Glutamatergic neuron (in vitro differentiated cells): ENCODE results near the gene CELF4. TPM values are rescaled to one million over a fixed set of nuclear protein-coding genes. Genes with fewer than 3 reads are reported as not detected.

ENCODE experiments used
- DNase-seq: peaks from one replicate; pipeline ENCODE4 v3.0.0; 2022
- H3K27ac Mint-ChIP-seq: one replicate; pipeline ENCODE4 v1.8.0; 2020; ENCODE audit warnings: mild to moderate bottlenecking, mixed read lengths, inconsistent platforms; ENCODE audit not compliant: unreplicated experiment
- H3K27me3 Mint-ChIP-seq: one replicate; pipeline ENCODE4 v1.8.0; 2020; ENCODE audit warnings: mild to moderate bottlenecking, moderate library complexity, mixed read lengths, inconsistent platforms; ENCODE audit not compliant: unreplicated experiment
- H3K36me3 Mint-ChIP-seq: one replicate; pipeline ENCODE4 v1.8.0; 2020; ENCODE audit warnings: mild to moderate bottlenecking, mixed read lengths, inconsistent platforms; ENCODE audit not compliant: unreplicated experiment
- H3K4me1 Mint-ChIP-seq: one replicate; pipeline ENCODE4 v1.8.0; 2020; ENCODE audit warnings: mild to moderate bottlenecking, low read depth, mixed read lengths, inconsistent platforms; ENCODE audit not compliant: unreplicated experiment
- H3K4me3 Mint-ChIP-seq: one replicate; pipeline ENCODE4 v1.8.0; 2020; ENCODE audit warnings: mild to moderate bottlenecking, mixed read lengths, inconsistent platforms; ENCODE audit not compliant: unreplicated experiment
- H3K9me3 Mint-ChIP-seq: one replicate; pipeline ENCODE4 v1.8.0; 2020; ENCODE audit warnings: mild to moderate bottlenecking, moderate library complexity, mixed read lengths, inconsistent platforms; ENCODE audit not compliant: unreplicated experiment
- CTCF ChIP-seq: fragments of 200-600 bp; sonication (generic); IDR thresholded peaks from one replicate; pipeline ENCODE4 v1.5.0; 2021; ENCODE audit not compliant: partially characterized antibody, unreplicated experiment
- total RNA-seq: library from RNA; stranded (reverse); fragmentation: NEBNext Ultra II Directional; extraction: Animal tissue kit (Norgen Biotek cat#: 25700); gene quantifications from one replicate; pipeline ENCODE4 v1.2.1, GENCODE V29; 2021; ENCODE audit not compliant: unreplicated experiment

The CELF4 gene
- total RNA-seq, 1 donor from 2014 or later, result 38.4 TPM

GRCh38 chr18:37306432-37306831 is 259.2 kb downstream of the CELF4 start:
- peaks cover 7% of the 10 kb centered on the region for H3K9me3 Mint-ChIP-seq
- no peak for DNase-seq
- no peak overlapping the region for H3K27ac Mint-ChIP-seq
- peaks cover 9% of the 10 kb centered on the region for H3K27me3 Mint-ChIP-seq
- TF ChIP-seq CTCF, result no peak
- peaks cover 6% of the 10 kb centered on the region for H3K4me1 Mint-ChIP-seq
- H3K4me3 Mint-ChIP-seq, result no peak overlapping the region
- no peaks in the 10 kb centered on the region for H3K36me3 Mint-ChIP-seq

- peaks cover 9% of the 10 kb centered on the region for H3K27me3 Mint-ChIP-seq
- no peak for DNase-seq
- H3K9me3 Mint-ChIP-seq, result peaks cover 7% of the 10 kb centered on the region
- TF ChIP-seq CTCF, result no peak
- H3K4me3 Mint-ChIP-seq, result no peak overlapping the region
- no peak overlapping the region for H3K27ac Mint-ChIP-seq
- no peaks in the 10 kb centered on the region for H3K36me3 Mint-ChIP-seq
- peaks cover 6% of the 10 kb centered on the region for H3K4me1 Mint-ChIP-seq
Observed at GRCh38 chr18:37305066-37305465, 260.5 kb downstream of the CELF4 start.

DNA sequence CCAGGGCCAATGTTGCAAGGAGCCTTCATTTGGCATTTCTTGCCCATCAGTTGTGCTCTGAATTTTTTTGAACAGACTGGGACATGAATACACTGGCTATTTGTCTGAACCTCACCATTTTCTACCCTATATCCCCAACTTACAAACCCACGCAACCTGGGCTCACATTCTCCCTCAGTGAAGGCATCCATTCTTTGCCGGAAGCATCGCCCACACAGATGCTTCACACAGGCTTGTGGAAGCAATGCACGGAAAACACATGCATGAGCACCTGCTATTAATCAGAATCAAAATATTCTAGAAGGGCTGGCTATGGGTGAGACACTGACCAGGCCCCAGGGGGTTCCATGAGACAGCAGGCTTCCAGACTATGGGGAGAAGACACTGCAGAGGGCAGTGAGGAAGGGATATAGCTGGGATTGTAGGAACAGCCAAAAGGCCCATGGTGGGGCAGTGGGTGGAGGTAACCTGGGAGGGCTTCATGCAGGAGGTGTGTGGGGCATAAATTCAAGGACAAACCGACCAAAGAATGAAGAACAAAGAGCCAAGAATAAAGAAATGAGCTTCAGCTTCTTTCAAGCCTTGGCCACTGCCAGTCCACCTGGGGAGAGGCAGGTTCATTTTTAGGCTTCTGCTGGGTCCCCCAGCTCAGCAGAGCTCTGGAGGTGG is 261.5 kb downstream of the CELF4 start:
- DNase-seq, result no peak
- H3K36me3 Mint-ChIP-seq, result no peaks in the 10 kb centered on the region
- H3K4me3 Mint-ChIP-seq, result no peak overlapping the region
- H3K9me3 Mint-ChIP-seq, result peaks cover 7% of the 10 kb centered on the region
- peaks cover 7% of the 10 kb centered on the region for H3K4me1 Mint-ChIP-seq
- no peak overlapping the region for H3K27ac Mint-ChIP-seq
- peaks cover 7% of the 10 kb centered on the region for H3K27me3 Mint-ChIP-seq
- no peak for TF ChIP-seq CTCF

- H3K36me3 Mint-ChIP-seq, result no peaks in the 10 kb centered on the region
Observed at GRCh38 chr18:37303009-37303408, 262.6 kb downstream of the CELF4 start.

More at GRCh38 chr18:37303009-37303408, 262.6 kb downstream of the CELF4 start:
- no peak for TF ChIP-seq CTCF
- Mint-ChIP-seq H3K4me3 (no peak overlapping the region), H3K4me1 (peaks cover 11% of the 10 kb centered on the region), H3K27me3 (peaks cover 11% of the 10 kb centered on the region), H3K27ac (no peak overlapping the region), H3K9me3 (peaks cover 7% of the 10 kb centered on the region)
- DNase-seq, result no peak
